Heart left ventricle (tissue), 13 donors: ENCODE results near the gene CHMP2B.

Experiments
- POLR2A ChIP-seq, 2 donors: fragments of 450-650 bp; IDR thresholded peaks; one replicate each; pipeline ENCODE4 v1.6.1; 2017; ENCODE audit warnings: antibody characterized with exemption in 2 of 2, mild to moderate bottlenecking in 2 of 2, moderate library complexity in 2 of 2
- TF ChIP-seq, protein P1 (sequence below), 12 donors: fragments of 200-600 bp; sonication (generic) in 4 of 12; IDR thresholded peaks; one replicate each; pipeline versions ENCODE4 v1.5.0 to v1.8.0; 2018 to 2022; ENCODE audit warnings: antibody characterized with exemption in 12 of 12, mild to moderate bottlenecking in 5 of 12
- donor health status: ischemic (EF 13 %, LVEDD 7.1; RV severe dilation, severe dysfunction).
- donor health status: DM: no; HTN: yes; CAD: no.
- donor health status: DM: no; HTN: no; CAD: no.
- donor health status: ischemic (EF 25% LVEDD 6.9; RV normal size, moderate dysfunction).
- donor health status: ischemic (EF 25% LVEDD 5.7; RV mildly dilated, moderate dysfunction).
- donor health status: ischemic (EF 35%, LVEDD 5.7; RV mildly dilated, moderate dysfunction).
- donor health status: nonischemic (EF 11% LVEDD 7.7; RV severe dilation, severe dysfunction).
- donor health status: DM: yes; HTN: yes; CAD: no.
- donor health status: PGD.
- donor health status: ischemic (EF 29% LVEDD 5.4; RV normal size, mild dysfunction).
- donor health status: nonischemic (EF 23%, LVEDD 6.1; RV moderate dilation, normal function).

DNA sequence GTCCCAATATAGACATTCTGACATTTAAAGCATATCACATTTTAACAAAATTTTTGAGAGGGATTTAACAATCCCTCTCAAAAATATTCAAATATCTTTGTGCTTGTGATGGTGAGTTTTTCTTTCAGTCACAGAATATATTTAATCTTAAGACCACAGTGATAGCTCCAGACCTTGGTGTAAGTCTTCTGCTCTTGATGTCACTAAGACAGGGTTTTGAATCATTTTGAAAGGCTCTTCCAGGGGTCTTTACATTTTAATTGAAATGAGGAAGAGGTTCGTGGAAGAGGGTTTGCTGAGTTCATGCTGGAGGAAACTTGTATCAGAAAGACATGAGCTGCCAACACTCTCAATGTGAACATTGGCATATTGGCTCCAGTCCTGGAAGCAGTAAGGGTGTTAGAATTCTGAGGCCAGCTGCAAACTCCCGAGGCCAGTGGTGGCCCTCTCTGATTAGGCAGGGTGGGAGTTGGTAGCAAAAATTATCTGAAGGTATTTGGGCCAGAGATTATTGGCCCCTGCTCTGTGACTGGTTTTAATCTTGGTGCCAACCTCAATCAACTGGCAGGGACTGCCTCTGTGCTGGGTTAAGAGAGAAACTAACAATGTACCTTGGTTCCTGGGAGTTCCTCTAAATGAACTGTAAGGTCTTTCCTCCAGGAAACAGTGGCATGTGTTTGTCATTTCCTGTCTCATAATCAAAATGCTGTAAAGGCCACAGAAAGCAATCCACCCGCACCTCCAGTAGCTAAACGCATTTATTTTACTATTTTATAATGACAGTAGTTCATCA lies 44.0 kb downstream of the CHMP2B start:
- no peak for TF ChIP-seq POLR2A (IDR thresholded peaks at IDR 0.05)
- TF ChIP-seq, protein P1, sequence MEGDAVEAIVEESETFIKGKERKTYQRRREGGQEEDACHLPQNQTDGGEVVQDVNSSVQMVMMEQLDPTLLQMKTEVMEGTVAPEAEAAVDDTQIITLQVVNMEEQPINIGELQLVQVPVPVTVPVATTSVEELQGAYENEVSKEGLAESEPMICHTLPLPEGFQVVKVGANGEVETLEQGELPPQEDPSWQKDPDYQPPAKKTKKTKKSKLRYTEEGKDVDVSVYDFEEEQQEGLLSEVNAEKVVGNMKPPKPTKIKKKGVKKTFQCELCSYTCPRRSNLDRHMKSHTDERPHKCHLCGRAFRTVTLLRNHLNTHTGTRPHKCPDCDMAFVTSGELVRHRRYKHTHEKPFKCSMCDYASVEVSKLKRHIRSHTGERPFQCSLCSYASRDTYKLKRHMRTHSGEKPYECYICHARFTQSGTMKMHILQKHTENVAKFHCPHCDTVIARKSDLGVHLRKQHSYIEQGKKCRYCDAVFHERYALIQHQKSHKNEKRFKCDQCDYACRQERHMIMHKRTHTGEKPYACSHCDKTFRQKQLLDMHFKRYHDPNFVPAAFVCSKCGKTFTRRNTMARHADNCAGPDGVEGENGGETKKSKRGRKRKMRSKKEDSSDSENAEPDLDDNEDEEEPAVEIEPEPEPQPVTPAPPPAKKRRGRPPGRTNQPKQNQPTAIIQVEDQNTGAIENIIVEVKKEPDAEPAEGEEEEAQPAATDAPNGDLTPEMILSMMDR (IDR thresholded peaks at IDR 0.05): no peak
